Uterus (tissue), 4 donors: ENCODE data around the gene RPP14. TPM values are rescaled to one million over a fixed set of nuclear protein-coding genes. Genes with fewer than 3 reads are reported as not detected.

Experiments
- DNase-seq, 2 donors: peaks; one replicate each; pipeline ENCODE4 v3.0.0-alpha.2; 2019 to 2020
- H3K27ac ChIP-seq, 2 donors: fragments of 200-600 bp; sonication (generic); 1 replicate in 1 of 2; 2 replicates in 1 of 2; pipeline ENCODE4 v1.5.1; 2016 to 2018
- H3K27me3 ChIP-seq, 2 donors: fragments of 200-600 bp; sonication (generic); one replicate each; pipeline ENCODE4 v1.5.1; 2018 to 2019; ENCODE audit warnings: control low read depth in 1 of 2
- H3K36me3 ChIP-seq, 2 donors: fragments of 200-600 bp; sonication (generic); one replicate each; pipeline ENCODE4 v1.5.1; 2019; ENCODE audit warnings: control low read depth in 1 of 2
- H3K4me1 ChIP-seq, 2 donors: fragments of 200-600 bp; sonication (generic); one replicate each; pipeline ENCODE4 v1.5.1; 2018 to 2019; ENCODE audit warnings: control low read depth in 1 of 2
- H3K4me3 ChIP-seq, 2 donors: fragments of 200-600 bp; sonication (generic); 1 replicate in 1 of 2; 2 replicates in 1 of 2; pipeline ENCODE4 v1.5.1; 2018 to 2019; ENCODE audit warnings: mild to moderate bottlenecking in 1 of 2
- H3K9me3 ChIP-seq, 2 donors: fragments of 200-600 bp; sonication (generic); one replicate each; pipeline ENCODE4 v1.5.1; 2019; ENCODE audit warnings: control low read depth in 1 of 2
- POLR2A ChIP-seq, 2 donors: fragments of 450-650 bp; IDR thresholded peaks; one replicate each; pipeline ENCODE4 v1.6.1; 2016; ENCODE audit warnings: antibody characterized with exemption in 2 of 2, mild to moderate bottlenecking in 1 of 2, moderate library complexity in 1 of 2
- intact Hi-C: fragments of 100-400 bp; cut with DNase I; formaldehyde crosslinking; loops from one replicate; pipeline ENCODE4 v1.15.1; 2023; ENCODE audit warnings: low total_unique reads
- total RNA-seq, 4 donors: library from RNA; depleted of rRNA in 3 of 4; stranded (reverse); fragments of >200 nt in 3 of 4; gene quantifications; one replicate each; pipeline versions ENCODE4 v1.1.0 to v1.2.4, GENCODE V29; 2014 to 2023
- TF ChIP-seq, protein P1 (sequence below), 4 experiments: fragments of 200-600 bp in 2 of 4; fragments of 450-650 bp in 2 of 4; sonication (generic) in 2 of 4; IDR thresholded peaks; one replicate each; pipeline ENCODE4 v1.5.1; 2016 to 2019; ENCODE audit warnings: antibody characterized with exemption in 4 of 4, mild to moderate bottlenecking in 2 of 4, moderate library complexity in 1 of 4
- donor health status: DM: yes; HTN: yes; CAD: no.

Gene RPP14
- total RNA-seq, 4 donors from 2014 or later, result 1.5 to 26.7 (median 9.7) TPM

DNA sequence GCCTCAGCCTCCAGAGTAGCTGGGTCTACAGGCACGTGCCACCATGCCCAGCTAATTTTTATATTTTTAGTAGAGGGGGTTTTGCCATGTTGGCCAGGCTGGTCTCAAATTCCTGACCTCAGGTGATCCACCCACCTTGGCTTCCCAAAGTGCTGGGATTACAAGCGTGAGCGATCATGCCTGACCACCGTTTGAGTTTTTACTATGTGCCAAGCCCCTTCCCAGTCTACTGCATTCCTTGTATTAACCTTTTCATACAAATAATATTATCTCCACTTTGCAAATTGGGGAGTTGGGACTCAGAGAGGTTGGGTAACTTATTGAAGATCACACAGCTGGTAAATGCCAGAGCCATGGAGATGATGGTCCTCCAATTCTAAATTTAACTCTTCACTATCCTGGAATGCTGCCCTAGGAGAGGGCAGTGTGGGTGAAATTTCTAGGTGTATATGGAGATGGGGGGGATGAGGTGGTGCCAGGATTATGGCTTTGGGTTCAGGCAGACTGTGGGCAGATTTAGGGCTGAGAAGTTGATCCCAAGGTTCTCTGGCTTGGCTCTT is 25.6 kb downstream of the RPP14 start:
- no peak for DNase-seq
- H3K36me3 ChIP-seq, result no peaks in the 10 kb centered on the region
- intact Hi-C loops, result loop anchor here (5.0 kb wide), 1 partner anchor 161 kb away; the partner anchor contains the start of gene KCTD6
- H3K9me3 ChIP-seq, result no peaks in the 10 kb centered on the region
- no peak overlapping the region for H3K27ac ChIP-seq
- no peaks in the 10 kb centered on the region for H3K27me3 ChIP-seq
- peaks cover 0 to 8% of the 10 kb centered on the region in 2 donors for H3K4me1 ChIP-seq
- TF ChIP-seq, protein P1, sequence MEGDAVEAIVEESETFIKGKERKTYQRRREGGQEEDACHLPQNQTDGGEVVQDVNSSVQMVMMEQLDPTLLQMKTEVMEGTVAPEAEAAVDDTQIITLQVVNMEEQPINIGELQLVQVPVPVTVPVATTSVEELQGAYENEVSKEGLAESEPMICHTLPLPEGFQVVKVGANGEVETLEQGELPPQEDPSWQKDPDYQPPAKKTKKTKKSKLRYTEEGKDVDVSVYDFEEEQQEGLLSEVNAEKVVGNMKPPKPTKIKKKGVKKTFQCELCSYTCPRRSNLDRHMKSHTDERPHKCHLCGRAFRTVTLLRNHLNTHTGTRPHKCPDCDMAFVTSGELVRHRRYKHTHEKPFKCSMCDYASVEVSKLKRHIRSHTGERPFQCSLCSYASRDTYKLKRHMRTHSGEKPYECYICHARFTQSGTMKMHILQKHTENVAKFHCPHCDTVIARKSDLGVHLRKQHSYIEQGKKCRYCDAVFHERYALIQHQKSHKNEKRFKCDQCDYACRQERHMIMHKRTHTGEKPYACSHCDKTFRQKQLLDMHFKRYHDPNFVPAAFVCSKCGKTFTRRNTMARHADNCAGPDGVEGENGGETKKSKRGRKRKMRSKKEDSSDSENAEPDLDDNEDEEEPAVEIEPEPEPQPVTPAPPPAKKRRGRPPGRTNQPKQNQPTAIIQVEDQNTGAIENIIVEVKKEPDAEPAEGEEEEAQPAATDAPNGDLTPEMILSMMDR (IDR thresholded peaks at IDR 0.05), result no peak
- TF ChIP-seq POLR2A (IDR thresholded peaks at IDR 0.05), result no peak
- H3K4me3 ChIP-seq, result no peak overlapping the region

DNA sequence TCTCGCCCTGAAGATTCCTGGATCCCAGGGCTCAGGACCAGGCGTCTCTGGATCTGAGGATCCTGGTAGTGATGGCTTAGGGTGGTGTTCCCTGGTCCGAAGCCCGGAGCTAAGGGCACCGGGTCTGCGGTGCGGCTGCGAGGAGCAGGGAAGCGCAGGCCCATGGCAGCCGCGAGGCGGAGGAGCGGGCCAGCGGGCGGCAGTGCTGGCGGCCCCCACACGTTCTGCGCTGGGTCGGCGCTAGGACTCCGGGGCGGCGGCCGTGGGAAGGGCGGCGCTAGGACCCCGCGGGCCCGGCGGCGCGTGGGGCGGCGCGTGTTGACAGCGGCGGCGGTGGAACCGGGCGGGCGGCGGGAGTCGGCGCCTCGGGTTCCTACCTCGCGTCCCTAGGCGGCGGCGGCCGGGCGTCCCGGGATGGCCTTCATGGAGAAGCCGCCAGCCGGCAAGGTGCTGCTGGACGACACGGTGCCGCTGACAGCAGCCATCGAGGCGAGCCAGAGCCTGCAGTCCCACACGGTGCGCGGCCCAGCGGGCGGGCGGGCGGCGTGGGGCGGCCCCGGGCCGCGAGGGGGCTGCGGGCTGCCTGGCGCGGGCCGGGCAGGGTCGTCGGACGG is 26.6 kb downstream of the RPP14 start, which contains the start of gene PXK:
Gene PXK (plus strand): TSS at position 318 of the 614 bp plus-strand sequence. CDS start 97 bp downstream, at position 415.
- peak within 1 kb of the TSS; percentile 58 to 85 for H3K27ac ChIP-seq
- TF ChIP-seq POLR2A (IDR thresholded peaks at IDR 0.05), result peak; percentile 32 to 77
- TF ChIP-seq, protein P1 (IDR thresholded peaks at IDR 0.05), result peak in 3 of 4 experiments; percentile 13 to 59 (median 55)
- H3K4me3 ChIP-seq, result peak within 1 kb of the TSS; percentile 61 to 96
- H3K9me3 ChIP-seq, result no peaks in the 10 kb centered on the region
- intact Hi-C loops, result loop anchor here (5.0 kb wide), 1 partner anchor 160 kb away; the partner anchor contains the start of gene KCTD6
- peak; percentile 74 to 84 for DNase-seq
- no peaks in the 10 kb centered on the region for H3K36me3 ChIP-seq
- H3K4me1 ChIP-seq, result peaks cover 0 to 8% of the 10 kb centered on the region in 2 donors
- H3K27me3 ChIP-seq, result no peaks in the 10 kb centered on the region

DNA sequence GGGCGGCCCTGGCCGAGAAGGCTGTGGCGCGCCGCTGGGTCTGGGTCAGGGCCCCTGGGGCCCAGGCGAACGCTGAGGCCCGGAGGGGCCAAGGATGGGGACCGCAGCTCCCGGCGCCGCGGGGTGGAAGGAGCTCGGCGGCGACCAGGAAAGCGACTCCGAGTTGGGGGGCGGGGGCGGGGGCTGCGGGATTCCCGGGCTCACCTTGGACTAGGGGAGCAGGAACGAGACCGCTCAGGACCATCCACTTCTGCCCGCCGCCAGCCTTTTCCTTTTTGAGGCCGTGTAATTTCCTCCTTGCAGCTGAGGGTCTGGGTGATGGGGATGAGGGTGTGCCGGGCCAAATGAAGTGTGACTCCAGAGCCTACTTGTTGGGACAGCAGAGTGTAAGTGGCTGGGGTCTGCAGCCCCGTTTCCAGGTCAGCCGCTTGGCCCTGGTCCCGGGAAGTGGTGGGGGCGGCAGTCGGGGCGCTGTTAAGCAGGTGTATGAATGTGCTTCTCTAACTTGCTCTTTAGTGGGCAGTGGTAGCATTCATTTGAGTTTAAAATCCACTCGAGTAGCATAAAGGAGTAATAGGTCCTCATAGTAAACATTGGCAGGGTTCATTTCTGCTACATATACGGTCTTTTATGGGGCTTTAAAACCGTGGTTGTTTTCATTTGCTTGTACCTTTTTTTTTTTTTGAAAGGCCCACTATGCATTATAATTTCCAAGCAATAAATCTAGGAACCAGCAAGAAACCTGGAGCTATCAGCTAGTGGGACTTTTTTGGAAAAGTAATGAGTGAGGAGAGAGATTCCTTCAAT is 27.4 kb downstream of the RPP14 start:
- intact Hi-C loops, result loop anchor here (5.0 kb wide), 1 partner anchor 159 kb away; the partner anchor contains the start of gene KCTD6
- TF ChIP-seq, protein P1 (IDR thresholded peaks at IDR 0.05), result peak in 1 of 4 experiments; percentile 13
- no peak for TF ChIP-seq POLR2A (IDR thresholded peaks at IDR 0.05)
- H3K27ac ChIP-seq, result peak overlapping the region; percentile 58 to 85
- DNase-seq, result peak; percentile 29 to 38
- peak overlapping the region; percentile 61 to 96 for H3K4me3 ChIP-seq
- H3K4me1 ChIP-seq, result peaks cover 0 to 8% of the 10 kb centered on the region in 2 donors
- H3K36me3 ChIP-seq, result no peaks in the 10 kb centered on the region
- H3K9me3 ChIP-seq, result no peaks in the 10 kb centered on the region
- no peaks in the 10 kb centered on the region for H3K27me3 ChIP-seq

DNA sequence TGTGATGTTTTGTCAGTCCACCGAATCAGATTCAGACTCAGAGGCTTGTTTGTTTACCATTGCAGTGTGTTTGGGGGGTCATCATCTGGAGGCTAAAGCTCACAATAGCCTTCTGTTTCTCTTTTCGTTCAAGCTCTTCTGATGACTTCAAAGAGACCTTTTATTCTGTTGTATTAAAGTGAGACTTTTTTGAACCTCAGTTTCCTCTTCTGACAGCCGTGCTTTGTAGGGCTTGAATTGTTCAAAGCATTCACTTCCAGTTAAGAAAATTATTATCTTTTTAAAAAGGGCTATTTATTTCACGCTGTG is 27.9 kb downstream of the RPP14 start:
- Histone ChIP-seq H3K4me1 (peaks cover 0 to 8% of the 10 kb centered on the region in 2 donors), H3K36me3 (no peaks in the 10 kb centered on the region), H3K27ac (peak overlapping the region; percentile 58 to 85), H3K9me3 (no peaks in the 10 kb centered on the region), H3K4me3 (peak overlapping the region; percentile 61 to 96), H3K27me3 (no peaks in the 10 kb centered on the region)
- no peak for TF ChIP-seq POLR2A (IDR thresholded peaks at IDR 0.05)
- TF ChIP-seq, protein P1 (IDR thresholded peaks at IDR 0.05), result no peak
- no peak for DNase-seq
- intact Hi-C loops, result loop anchor here (5.0 kb wide), 1 partner anchor 158 kb away; the partner anchor contains the start of gene KCTD6
